K562 (cell line): ENCODE data around the gene NR2F6. TPM values are rescaled to one million over a fixed set of nuclear protein-coding genes. Genes with fewer than 3 reads are reported as not detected.

Experiments
- BRD9 ChIP-seq: fragments of 450-650 bp; IDR thresholded peaks from 2 replicates; pipeline ENCODE4 v1.6.1; 2018; ENCODE audit warnings: low read depth; ENCODE audit not compliant: partially characterized antibody
- BRF1 ChIP-seq: IDR thresholded peaks from 3 replicates; pipeline ENCODE4 v1.6.1; 2011; ENCODE audit warnings: borderline replicate concordance, mild to moderate bottlenecking; ENCODE audit not compliant: insufficient read length; ENCODE audit errors: extremely low read depth
- ESRRA ChIP-seq: fragments of 450-650 bp; IDR thresholded peaks from 2 replicates; pipeline ENCODE4 v1.6.1; 2014; ENCODE audit warnings: low read depth, mild to moderate bottlenecking, moderate library complexity, borderline replicate concordance
- ETV1 ChIP-seq: fragments of 450-650 bp; conservative IDR thresholded peaks from 2 replicates; pipeline ENCODE4 v1.6.1; 2016; ENCODE audit warnings: missing genetic modification characterization, control low read depth, low read depth, missing compliant biosample characterization
- ETV6 ChIP-seq, 3 experiments: fragments of 150-350 bp in 1 of 3; sonication (generic) in 1 of 3; formaldehyde crosslinking in 1 of 3; IDR thresholded peaks; 2 replicates each; pipeline versions ENCODE4 v1.6.1 to v1.8.0; 2014 to 2022; ENCODE audit warnings: borderline replicate concordance in 2 of 3, low read depth in 2 of 3, antibody characterized with exemption in 1 of 3, low read length in 1 of 3, mild to moderate bottlenecking in 1 of 3, missing genetic modification reagents in 1 of 3
- MEF2A ChIP-seq: IDR thresholded peaks from 2 replicates; pipeline ENCODE4 v1.6.1; 2011; ENCODE audit warnings: low read depth, mild to moderate bottlenecking, low read length, moderate library complexity; ENCODE audit not compliant: control insufficient read depth
- MNT ChIP-seq, 2 experiments: fragments of 450-650 bp; conservative IDR thresholded peaks; 2 replicates each; pipeline ENCODE4 v1.6.1; 2017; ENCODE audit warnings: mild to moderate bottlenecking in 2 of 2, moderate library complexity in 2 of 2
- ZBTB12 ChIP-seq: fragments of 250-450 bp; sonication (Bioruptor Pico); IDR thresholded peaks from 2 replicates; pipeline ENCODE4 v1.4.0; 2020
- ZFP30 ChIP-seq: fragments of 250-450 bp; sonication (Bioruptor Pico); IDR thresholded peaks from 2 replicates; pipeline ENCODE4 v1.8.0; 2022; ENCODE audit warnings: moderate library complexity, mild to moderate bottlenecking, inconsistent platforms, borderline replicate concordance
- ZNF449 ChIP-seq: fragments of 250-450 bp; sonication (Bioruptor Pico); IDR thresholded peaks from 2 replicates; pipeline ENCODE4 v1.8.0; 2022; ENCODE audit warnings: moderate library complexity, mild to moderate bottlenecking, inconsistent platforms
- ZNF695 ChIP-seq: fragments of 450-650 bp; formaldehyde crosslinking; IDR thresholded peaks from 2 replicates; pipeline ENCODE4 v1.4.0; 2020; ENCODE audit warnings: mild to moderate bottlenecking, moderate library complexity
- ZNF699 ChIP-seq: fragments of 250-450 bp; sonication (Bioruptor Pico); IDR thresholded peaks from 2 replicates; pipeline ENCODE4 v1.8.0; 2021; ENCODE audit warnings: mild to moderate bottlenecking, moderate library complexity; ENCODE audit not compliant: insufficient replicate concordance
- polyA plus RNA-seq, 8 experiments: library from polyadenylated mRNA; depleted of rRNA in 4 of 8; stranded (reverse) in 5 of 8; unstranded in 3 of 8; fragments of >200 nt; fragmentation: Nextera tagmentation in 2 of 8; fragmentation: Illumina TruSeq in 1 of 8; extraction: Ambion mirVana in 2 of 8; extraction: Trizol in 1 of 8; gene quantifications; 2 replicates each; pipeline versions ENCODE4 v1.2.1 to v1.2.3, GENCODE V29; 2011 to 2014; ENCODE audit warnings: inconsistent platforms in 1 of 8, missing spikeins in 1 of 8
- total RNA-seq, 7 experiments: library from RNA; depleted of rRNA in 6 of 7; stranded (reverse); fragments of >200 nt in 6 of 7; fragmentation: Illumina TruSeq in 2 of 7; extraction: Trizol in 2 of 7; gene quantifications; 2 replicates each; pipeline versions ENCODE4 v1.2.1 to v1.2.3, GENCODE V29; 2011 to 2021; ENCODE audit warnings: low replicate concordance in 1 of 7
- TF ChIP-seq, protein P1 (sequence below): fragments of 250-450 bp; sonication (Bioruptor Pico); IDR thresholded peaks from 2 replicates; pipeline ENCODE4 v1.5.1; 2021; ENCODE audit warnings: mild to moderate bottlenecking
- TF ChIP-seq, protein P2 (sequence below), 2 experiments: fragments of 450-650 bp; IDR thresholded peaks; 2 replicates each; pipeline ENCODE4 v1.6.1; 2018; ENCODE audit warnings: mild to moderate bottlenecking in 2 of 2, low read depth in 1 of 2; ENCODE audit not compliant: partially characterized antibody in 2 of 2

The NR2F6 gene
- total and polyA plus RNA-seq, 9 of the 15 experiments (the other 6 are each of a cell fraction or from before 2014, with no cell fraction given): 0.76 to 97.5 (median 18.8) TPM

- TF ChIP-seq, protein P1, sequence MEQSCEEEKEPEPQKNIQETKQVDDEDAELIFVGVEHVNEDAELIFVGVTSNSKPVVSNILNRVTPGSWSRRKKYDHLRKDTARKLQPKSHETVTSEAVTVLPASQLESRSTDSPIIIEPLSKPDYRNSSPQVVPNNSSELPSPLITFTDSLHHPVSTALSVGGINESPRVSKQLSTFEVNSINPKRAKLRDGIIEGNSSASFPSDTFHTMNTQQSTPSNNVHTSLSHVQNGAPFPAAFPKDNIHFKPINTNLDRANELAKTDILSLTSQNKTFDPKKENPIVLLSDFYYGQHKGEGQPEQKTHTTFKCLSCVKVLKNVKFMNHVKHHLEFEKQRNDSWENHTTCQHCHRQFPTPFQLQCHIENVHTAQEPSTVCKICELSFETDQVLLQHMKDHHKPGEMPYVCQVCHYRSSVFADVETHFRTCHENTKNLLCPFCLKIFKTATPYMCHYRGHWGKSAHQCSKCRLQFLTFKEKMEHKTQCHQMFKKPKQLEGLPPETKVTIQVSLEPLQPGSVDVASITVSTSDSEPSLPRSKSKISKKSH (CRISPR knock-in tag): no peak
- TF ChIP-seq ETV6 (IDR thresholded peaks at IDR 0.05; ENCODE audit: borderline replicate concordance in 1 of 2, low read depth in 2 of 2, low read length in 1 of 2) (no peak), ETV6 (CRISPR knock-in tag; IDR thresholded peaks at IDR 0.05; ENCODE audit: borderline replicate concordance) (no peak), BRF1 (no peak), MNT (conservative IDR thresholded peaks at IDR 0.05) (peak; percentile 12 to 69; a peak in 3 of 4 replicates), ZNF449 (CRISPR knock-in tag) (peak; percentile 89; the same call in 1 of the 2 replicates), ZNF695 (CRISPR knock-in tag) (no peak), BRD9 (no peak), ZFP30 (CRISPR knock-in tag) (no peak), ESRRA (peak; percentile 18; the same call in 1 of the 2 replicates), ETV1 (tag) (peak; percentile 86), MEF2A (no peak), ZNF699 (CRISPR knock-in tag) (no peak), ZBTB12 (CRISPR knock-in tag) (0 out of 2 replicates have a peak, but pooled peaks have one; percentile 7)
- TF ChIP-seq, protein P2, sequence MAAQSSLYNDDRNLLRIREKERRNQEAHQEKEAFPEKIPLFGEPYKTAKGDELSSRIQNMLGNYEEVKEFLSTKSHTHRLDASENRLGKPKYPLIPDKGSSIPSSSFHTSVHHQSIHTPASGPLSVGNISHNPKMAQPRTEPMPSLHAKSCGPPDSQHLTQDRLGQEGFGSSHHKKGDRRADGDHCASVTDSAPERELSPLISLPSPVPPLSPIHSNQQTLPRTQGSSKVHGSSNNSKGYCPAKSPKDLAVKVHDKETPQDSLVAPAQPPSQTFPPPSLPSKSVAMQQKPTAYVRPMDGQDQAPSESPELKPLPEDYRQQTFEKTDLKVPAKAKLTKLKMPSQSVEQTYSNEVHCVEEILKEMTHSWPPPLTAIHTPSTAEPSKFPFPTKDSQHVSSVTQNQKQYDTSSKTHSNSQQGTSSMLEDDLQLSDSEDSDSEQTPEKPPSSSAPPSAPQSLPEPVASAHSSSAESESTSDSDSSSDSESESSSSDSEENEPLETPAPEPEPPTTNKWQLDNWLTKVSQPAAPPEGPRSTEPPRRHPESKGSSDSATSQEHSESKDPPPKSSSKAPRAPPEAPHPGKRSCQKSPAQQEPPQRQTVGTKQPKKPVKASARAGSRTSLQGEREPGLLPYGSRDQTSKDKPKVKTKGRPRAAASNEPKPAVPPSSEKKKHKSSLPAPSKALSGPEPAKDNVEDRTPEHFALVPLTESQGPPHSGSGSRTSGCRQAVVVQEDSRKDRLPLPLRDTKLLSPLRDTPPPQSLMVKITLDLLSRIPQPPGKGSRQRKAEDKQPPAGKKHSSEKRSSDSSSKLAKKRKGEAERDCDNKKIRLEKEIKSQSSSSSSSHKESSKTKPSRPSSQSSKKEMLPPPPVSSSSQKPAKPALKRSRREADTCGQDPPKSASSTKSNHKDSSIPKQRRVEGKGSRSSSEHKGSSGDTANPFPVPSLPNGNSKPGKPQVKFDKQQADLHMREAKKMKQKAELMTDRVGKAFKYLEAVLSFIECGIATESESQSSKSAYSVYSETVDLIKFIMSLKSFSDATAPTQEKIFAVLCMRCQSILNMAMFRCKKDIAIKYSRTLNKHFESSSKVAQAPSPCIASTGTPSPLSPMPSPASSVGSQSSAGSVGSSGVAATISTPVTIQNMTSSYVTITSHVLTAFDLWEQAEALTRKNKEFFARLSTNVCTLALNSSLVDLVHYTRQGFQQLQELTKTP (IDR thresholded peaks at IDR 0.05; ENCODE audit: low read depth in 1 of 2, partially characterized antibody in 2 of 2): peak; percentile 78 to 88
Measured at GRCh38 chr19:17266975-17267788, 21.5 kb upstream of the NR2F6 start, which contains the start of gene BABAM1 (continued).
